Measurements from ENCODE around the gene BBOF1.

BBOF1 gene

GRCh38 chr14:74034572-74034971, 15.4 kb downstream of the BBOF1 start:
- no peak for DNase-seq (ENCODE audit: low read depth)

GRCh38 chr14:74035556-74035955, 16.4 kb downstream of the BBOF1 start:
- no peak for DNase-seq (ENCODE audit: low read depth)

GRCh38 chr14:74038020-74038859, 19.1 kb downstream of the BBOF1 start:
- no peak for DNase-seq (ENCODE audit: low read depth)

- no peak for DNase-seq (ENCODE audit: low read depth)
Observed at GRCh38 chr14:74042296-74042695, 23.1 kb downstream of the BBOF1 start.

- DNase-seq (ENCODE audit: low read depth): no peak
Observed at GRCh38 chr14:74045522-74045921, 26.4 kb downstream of the BBOF1 start.

- DNase-seq (ENCODE audit: low read depth): no peak
Observed at GRCh38 chr14:74048281-74048680, 29.1 kb downstream of the BBOF1 start.

- DNase-seq (ENCODE audit: low read depth): no peak
Observed at GRCh38 chr14:74049876-74050495, 30.8 kb downstream of the BBOF1 start.

GRCh38 chr14:74062809-74063150, 43.6 kb downstream of the BBOF1 start:
- no peak for DNase-seq (ENCODE audit: low read depth)

GRCh38 chr14:74064426-74064825, 45.3 kb downstream of the BBOF1 start:
- no peak for DNase-seq (ENCODE audit: low read depth)

GRCh38 chr14:74064883-74065282, 45.7 kb downstream of the BBOF1 start:
- DNase-seq (ENCODE audit: low read depth): no peak

GRCh38 chr14:74065746-74066575, 46.8 kb downstream of the BBOF1 start:
- no peak for DNase-seq (ENCODE audit: low read depth)

- DNase-seq (ENCODE audit: low read depth): no peak
Observed at GRCh38 chr14:74077401-74077800, 58.3 kb downstream of the BBOF1 start.

- no peak for DNase-seq (ENCODE audit: low read depth)
Observed at GRCh38 chr14:74080820-74081460, 61.8 kb downstream of the BBOF1 start.

- no peak for DNase-seq (ENCODE audit: low read depth)
Observed at GRCh38 chr14:74081491-74081890, 62.3 kb downstream of the BBOF1 start.

- no peak for DNase-seq (ENCODE audit: low read depth)
Observed at GRCh38 chr14:74083161-74083560, 64.0 kb downstream of the BBOF1 start.

- no peak for DNase-seq (ENCODE audit: low read depth)
Observed at GRCh38 chr14:74083784-74084276, 64.7 kb downstream of the BBOF1 start.

- peak; percentile 99 for DNase-seq (ENCODE audit: low read depth)
Observed at GRCh38 chr14:74084277-74085046, 65.3 kb downstream of the BBOF1 start, which contains the start of the genes ALDH6A1 and LIN52. TSS of gene ALDH6A1 (minus strand) at chr14:74084453. CDS start at chr14:74084394, 59 bp downstream. TSS of gene LIN52 (plus strand) at chr14:74084956. CDS start at chr14:74084975, 19 bp downstream.

- peak; percentile 32 for DNase-seq (ENCODE audit: low read depth)
Observed at GRCh38 chr14:74085047-74085637, 66.0 kb downstream of the BBOF1 start.

- DNase-seq (ENCODE audit: low read depth): no peak
Observed at GRCh38 chr14:74085828-74086227, 66.7 kb downstream of the BBOF1 start.

GRCh38 chr14:74089251-74090020, 70.3 kb downstream of the BBOF1 start:
- DNase-seq (ENCODE audit: low read depth): no peak
